IPS DF 19.7 (cell line): ENCODE measurements around the gene MSTN.
"Not testable (repeated sequence)": the region's sequence is repeated elsewhere in the genome, so short reads cannot be mapped to it uniquely, and the experiment has no call there.

Source experiments
- DNase-seq: peaks from one replicate; pipeline ENCODE4 v3.0.0-alpha.2; 2013; ENCODE audit warnings: low read depth, low spot score

The MSTN gene

DNA sequence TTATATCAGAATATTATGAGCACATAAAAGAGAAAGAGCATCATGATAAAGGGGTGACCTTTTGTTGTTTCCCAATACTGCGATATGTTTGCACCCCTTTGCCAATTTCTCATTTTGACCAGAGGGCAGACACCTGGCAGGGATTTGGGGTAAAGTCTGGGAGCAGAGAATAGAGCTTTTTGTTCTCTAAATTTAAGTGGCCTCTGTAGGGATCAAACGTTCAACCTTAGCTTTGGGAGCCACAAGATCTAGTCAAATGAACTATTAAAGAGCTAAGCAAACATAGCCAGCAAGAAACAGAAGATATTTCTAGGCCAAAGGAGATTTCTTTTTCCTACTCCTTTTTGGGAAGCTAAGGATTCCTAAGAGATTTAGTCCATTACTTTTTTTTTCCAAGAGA, 1.1 kb upstream of the MSTN start:
- DNase-seq = no peak

DNA sequence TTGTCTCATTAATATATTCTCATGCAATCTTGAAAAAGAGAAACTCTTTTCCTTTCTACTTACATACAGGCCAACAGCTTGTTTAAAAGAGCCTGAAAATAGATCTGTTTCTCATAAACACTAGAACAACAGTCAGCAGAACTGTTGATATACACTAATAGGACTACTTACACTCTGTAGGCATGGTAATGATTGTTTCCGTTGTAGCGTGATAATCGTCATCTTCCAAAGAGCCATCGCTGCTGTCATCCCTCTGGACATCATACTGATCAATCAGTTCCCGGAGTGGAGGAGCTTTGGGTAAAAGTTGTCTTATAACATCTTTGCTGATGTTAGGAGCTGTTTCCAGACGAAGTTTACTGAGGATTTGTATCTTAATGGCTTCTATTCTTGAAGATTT, 476 bp downstream of the MSTN start:
- no peak for DNase-seq

DNA sequence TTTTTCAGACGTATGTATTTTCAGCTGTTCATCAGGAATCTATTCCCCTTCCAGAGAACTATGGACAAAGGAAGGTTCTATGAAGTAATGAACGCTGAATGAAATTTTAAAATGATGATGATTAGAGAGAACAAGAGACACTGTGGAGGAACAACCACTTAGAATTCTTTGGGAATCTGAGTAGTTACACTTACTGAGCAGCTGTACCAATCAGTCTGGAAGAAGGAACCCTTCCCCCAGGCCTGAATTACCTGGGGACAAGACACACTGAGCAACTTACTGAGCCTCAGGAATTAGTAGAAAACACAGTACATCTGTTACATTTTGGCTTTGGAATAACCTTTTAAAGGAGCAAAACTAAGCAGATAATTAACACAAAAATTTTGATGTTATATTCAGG, 1.9 kb downstream of the MSTN start:
- DNase-seq = no peak

DNA sequence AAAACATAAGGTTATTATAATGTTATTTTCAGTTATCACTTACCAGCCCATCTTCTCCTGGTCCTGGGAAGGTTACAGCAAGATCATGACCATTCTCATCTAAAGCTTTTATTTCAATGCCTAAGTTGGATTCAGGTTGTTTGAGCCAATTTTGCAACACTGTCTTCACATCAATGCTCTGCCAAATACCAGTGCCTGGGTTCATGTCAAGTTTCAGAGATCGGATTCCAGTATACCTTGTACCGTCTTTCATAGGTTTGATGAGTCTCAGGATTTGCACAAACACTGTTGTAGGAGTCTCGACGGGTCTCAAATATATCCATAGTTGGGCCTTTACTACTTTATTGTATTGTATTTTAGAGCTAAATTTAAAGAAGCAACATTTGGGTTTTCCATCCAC, 2.5 kb downstream of the MSTN start:
- DNase-seq = no peak

DNA sequence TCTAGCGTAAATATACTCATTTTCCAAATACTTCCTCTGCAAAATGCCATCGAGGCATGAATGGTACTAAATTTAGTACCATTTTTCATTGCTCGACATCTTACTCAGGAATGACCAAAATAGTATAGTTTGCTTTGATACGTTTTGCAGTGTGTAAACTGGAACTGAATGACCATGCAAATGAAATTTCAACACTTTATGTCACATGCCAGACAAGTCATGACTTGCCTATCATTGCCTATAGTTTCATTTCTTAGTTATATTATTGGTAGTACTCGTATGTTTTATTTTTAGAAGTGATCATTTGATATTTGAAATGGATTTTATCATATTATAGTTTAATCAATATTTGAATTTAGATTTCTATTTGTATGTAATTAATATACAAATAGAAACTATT, 9.1 kb downstream of the MSTN start:
- DNase-seq = no peak

DNA sequence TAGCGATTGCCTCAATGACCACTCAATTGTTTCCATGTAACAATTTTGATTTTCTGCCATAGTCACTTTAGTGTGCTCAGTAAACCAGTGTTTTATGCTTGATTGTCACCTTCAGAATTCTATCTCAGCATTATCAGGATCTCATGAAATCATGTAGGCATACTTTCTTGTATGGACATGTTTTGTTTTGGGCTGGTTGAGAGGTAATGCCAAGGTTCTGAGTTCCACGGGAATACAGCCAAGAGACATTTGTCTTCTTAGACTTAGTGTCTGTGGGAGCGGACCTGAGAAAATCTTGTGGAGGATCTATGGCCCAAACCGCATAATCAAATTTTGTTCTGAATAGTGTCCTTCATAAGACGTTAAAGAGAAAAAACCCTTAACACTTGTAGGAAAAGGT, 10.2 kb downstream of the MSTN start:
- DNase-seq = no peak

DNA sequence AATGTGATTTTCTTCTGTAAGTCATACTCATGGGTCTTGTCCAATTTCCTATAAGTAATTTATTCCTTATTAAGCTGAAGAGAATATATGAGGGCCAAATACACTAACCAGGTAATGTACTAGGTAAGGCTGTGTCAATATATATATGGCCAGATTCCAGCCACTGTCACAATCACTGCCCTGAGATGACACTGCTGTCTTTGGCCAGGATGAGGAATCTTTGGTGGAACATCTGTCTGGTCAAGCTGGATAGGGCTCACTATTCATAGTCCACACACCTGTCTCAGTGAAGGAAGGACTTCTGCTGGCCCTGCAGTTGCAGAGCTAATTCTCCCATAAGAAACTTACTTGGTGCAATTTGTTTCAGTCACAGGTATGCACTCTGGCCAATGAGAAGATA, 11.3 kb downstream of the MSTN start:
- DNase-seq = no peak

DNA sequence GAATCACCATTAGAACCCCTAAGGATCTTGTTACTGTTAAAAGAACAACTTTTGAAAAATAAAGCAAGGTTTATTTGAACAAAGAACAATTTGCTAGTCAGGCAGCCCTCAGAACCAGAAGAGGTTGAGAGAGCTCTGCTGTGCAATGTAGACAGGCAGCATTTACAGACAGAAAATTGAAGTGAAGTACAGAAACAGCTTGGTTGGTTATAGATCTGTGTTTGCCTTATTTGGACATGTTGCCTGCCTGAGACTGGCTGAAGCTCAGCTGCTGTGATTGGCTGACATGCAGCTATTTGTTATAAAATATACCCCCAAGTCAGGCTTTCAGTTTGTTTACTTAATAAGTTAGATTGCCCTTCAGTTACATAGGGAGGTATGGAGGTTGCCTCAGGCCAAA, 12.5 kb downstream of the MSTN start:
- no peak for DNase-seq

DNA sequence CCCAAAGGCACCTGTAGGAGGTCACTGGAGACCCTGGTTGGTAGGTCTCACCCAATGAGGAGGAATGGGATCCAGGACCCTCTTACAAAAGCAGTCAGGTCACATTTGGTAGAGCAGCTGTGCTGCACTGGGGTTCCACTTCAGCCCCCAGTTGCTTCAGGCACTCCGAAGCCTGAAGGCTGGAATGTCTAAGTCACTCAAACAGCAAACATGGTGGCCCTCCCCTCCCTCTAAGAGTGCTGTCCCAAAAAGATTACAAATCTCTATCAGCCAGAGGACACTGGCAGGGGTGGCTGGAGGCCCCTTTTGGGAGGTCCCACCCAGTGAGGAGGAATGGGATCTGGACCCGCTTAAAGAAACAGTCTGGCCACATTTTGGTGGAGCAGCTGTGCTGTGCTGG, 17.7 kb downstream of the MSTN start:
- no peak for DNase-seq

DNA sequence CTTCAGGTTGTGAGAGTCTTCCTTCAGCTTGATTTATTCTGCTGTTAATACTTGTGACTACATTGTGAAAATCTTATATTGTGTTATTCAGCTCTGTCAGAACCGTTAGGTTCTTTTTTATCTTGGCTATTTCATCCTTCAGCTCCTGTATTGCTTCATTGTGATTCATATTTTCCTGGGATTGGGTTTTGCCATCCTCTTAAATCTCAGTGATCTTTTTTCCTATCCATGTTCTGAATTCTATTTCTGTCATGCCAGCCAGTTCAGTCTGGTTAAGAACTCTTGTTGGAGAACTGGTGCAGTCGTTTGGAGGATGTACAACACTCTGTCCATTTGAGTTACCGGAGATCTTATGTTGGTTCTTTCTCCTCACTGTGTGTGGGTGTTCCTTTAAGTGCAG, 19.1 kb downstream of the MSTN start:
- DNase-seq = no peak

DNA sequence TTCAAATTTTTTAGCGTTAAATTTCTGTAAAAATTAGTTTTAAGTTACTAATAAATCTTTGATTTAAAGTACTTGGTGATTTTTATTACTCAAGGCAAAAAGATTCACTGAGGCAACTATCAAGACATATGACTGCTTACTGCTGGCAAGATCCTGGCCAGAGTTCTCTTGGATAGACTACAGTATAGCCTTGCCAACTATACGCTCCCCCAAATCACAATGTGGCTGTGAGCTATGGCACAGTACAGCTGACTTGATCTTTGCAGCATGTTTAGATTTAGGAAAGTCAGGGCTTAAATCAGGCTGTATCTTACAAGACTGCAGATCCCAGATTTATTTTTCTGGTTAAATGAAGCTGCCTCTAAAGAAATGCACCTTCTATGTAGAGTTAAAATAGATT, 26.5 kb downstream of the MSTN start:
- DNase-seq = no peak

DNA sequence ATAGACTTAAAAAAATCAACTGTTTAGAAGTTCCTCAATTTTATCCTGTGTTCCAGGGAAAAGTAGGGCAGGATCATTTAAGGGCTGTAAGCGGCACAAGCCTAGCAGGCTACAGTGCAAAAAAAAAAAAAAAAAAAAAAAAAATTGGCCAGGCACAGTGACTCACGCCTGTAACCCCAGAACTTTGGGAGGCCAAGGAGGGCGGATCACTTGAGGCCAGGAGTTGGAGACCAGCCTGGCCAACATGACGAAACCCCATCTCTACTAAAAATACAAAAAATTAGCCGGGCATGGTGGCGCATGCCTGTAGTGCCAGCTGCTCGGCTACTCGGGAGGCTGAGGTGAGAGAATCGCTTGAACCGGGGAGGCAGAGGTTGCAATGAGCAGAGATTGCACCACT, 28.1 kb downstream of the MSTN start:
- not testable (repeated sequence) for DNase-seq

DNA sequence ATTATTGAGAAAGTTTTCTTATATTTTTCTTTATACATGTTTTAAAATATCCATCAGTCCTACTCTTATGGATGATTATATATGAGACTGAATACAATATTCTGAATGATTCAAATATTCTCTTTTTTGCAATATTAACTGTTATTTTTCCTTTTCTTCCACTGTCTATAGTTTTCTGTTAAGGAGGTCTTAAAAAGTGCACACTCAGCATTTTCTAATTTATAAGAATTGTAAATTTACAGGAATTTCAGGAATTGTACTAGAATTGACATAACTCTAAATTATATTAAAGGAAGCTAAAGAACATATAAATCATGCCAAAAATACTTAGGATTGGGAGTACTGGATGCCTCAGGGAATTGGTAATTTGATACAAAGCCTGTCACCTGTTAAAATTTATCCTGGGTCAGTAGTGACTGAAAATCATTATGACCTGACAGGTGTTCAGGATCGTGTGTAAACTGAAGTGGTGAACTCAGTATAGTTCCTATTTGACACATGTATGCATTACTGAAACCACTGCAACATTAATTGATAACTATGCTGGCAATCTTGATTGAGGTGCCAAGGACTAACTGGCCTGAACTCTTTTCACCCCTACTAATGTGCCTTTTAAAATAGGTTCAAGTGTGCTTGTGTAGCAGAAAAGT, 30.4 kb downstream of the MSTN start:
- DNase-seq = no peak

DNA sequence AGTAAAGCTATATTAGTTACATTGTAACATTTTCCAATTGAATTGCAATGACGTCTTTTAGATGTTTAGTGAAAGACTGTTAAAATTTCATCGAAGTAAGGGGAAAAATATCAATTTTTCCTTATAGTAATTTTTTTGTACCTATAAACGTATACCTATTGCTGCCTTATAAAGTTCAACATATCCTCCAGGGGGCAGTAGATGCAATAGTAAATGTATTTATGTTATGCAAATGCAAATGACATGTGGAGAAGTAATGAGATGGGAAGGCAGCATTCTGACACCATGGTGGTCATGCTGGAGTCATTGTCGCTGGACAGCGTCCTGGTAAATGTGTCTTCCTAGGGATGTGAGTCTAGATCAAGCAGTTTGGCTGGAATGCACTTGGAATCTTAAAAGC, 38.7 kb downstream of the MSTN start:
- no peak for DNase-seq

DNA sequence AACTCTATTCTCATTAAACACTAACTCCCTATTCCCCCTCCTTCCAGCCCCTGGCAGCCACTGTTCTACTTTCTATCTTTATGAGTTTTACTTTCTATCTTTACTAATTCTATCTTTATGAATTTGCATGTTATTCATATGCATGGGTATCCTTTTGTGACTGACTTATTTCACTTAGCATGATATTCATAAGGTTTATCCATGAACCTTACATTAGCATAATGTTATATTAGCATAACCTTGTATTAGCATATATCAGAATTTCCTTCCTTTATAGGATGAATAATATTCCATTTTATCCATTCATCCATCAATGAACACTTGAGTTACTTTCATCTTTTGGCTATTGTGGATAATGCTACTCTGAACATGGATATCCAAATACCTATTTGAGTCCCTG, 41.8 kb downstream of the MSTN start:
- no peak for DNase-seq

DNA sequence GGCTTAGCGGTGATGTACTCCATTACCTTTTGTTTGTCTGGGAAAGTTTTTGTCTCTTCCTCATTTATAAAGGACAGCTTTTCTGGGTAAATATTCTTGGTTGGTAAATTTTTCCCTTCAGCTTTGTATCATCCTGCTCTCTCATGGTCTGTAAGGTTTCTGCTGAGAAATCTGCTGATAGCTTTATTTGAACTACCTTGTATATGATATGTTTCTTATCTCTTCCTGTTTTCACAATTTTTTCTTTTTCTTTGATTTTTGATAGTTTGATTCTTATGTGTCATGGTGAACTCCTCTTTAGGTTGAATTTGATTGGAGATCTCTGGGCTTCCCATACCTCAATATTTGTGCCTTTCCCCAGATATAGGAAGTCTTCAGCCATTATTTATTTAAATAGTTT, 44.7 kb downstream of the MSTN start:
- no peak for DNase-seq

DNA sequence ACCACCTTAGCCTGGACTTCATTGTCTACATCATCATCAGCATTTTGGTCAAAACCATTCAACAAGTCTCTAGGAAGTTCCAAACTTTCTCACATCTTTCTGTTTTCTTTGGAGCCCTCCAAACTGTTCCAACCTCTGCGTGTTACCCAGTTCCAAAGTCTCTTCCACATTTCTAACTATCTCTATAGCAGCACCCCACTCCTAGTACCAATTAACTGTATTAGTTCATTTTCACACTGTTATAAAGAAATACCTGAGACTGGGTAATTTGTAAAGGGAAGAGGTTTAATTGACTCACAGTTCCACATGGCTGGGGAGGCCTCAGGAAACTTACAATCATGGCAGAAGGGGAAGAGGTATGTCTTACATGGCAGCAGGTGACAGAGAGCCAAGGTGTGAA, 46.6 kb downstream of the MSTN start:
- not testable (repeated sequence) for DNase-seq
